Endodermal cell (in vitro differentiated cells): ENCODE data around the gene TBL1XR1. TPM values are rescaled to one million over a fixed set of nuclear protein-coding genes. Genes with fewer than 3 reads are reported as not detected.

Experiments
- DNase-seq: peaks from one replicate; pipeline ENCODE4 v3.0.0-alpha.2; 2017
- H3K27ac ChIP-seq: 2 replicates; pipeline ENCODE4 v1.5.1; 2013; ENCODE audit warnings: mild to moderate bottlenecking, low read depth, low read length, moderate library complexity
- H3K27me3 ChIP-seq: 2 replicates; pipeline ENCODE4 v1.6.1; 2013; ENCODE audit warnings: mild to moderate bottlenecking, low read length, moderate library complexity; ENCODE audit not compliant: insufficient read depth, control insufficient read depth, poor library complexity, severe bottlenecking
- H3K36me3 ChIP-seq: 2 replicates; pipeline ENCODE4 v1.7.0; 2013; ENCODE audit warnings: mild to moderate bottlenecking, low read length, moderate library complexity; ENCODE audit not compliant: control insufficient read depth, insufficient read depth
- H3K4me1 ChIP-seq: one replicate; pipeline ENCODE4 v1.7.0; 2013; ENCODE audit warnings: low read length; ENCODE audit not compliant: control insufficient read depth, insufficient read depth
- H3K4me3 ChIP-seq: 2 replicates; pipeline ENCODE4 v1.5.1; 2013; ENCODE audit warnings: mild to moderate bottlenecking, low read length, moderate library complexity
- H3K9ac ChIP-seq: 2 replicates; pipeline ENCODE4 v1.6.1; 2013; ENCODE audit warnings: mild to moderate bottlenecking, low read length, moderate library complexity; ENCODE audit not compliant: poor library complexity, severe bottlenecking; ENCODE audit errors: extremely low read depth
- H3K9me3 ChIP-seq: 2 replicates; pipeline ENCODE4 v1.6.1; 2013; ENCODE audit warnings: mild to moderate bottlenecking, low read length, moderate library complexity; ENCODE audit not compliant: control insufficient read depth
- H3K27ac Mint-ChIP-seq: 2 replicates; pipeline ENCODE4 v1.8.0; 2020; ENCODE audit warnings: mixed read lengths
- H3K27me3 Mint-ChIP-seq: 2 replicates; pipeline ENCODE4 v1.8.0; 2021; ENCODE audit warnings: mild to moderate bottlenecking, mixed read lengths; ENCODE audit not compliant: insufficient read depth
- H3K36me3 Mint-ChIP-seq: 2 replicates; pipeline ENCODE4 v1.8.0; 2020; ENCODE audit warnings: low read depth, mixed read lengths
- H3K4me1 Mint-ChIP-seq: 2 replicates; pipeline ENCODE4 v1.8.0; 2020; ENCODE audit warnings: mixed read lengths
- H3K4me3 Mint-ChIP-seq: 2 replicates; pipeline ENCODE4 v1.8.0; 2020; ENCODE audit warnings: mild to moderate bottlenecking, moderate library complexity, mixed read lengths
- H3K9me3 Mint-ChIP-seq: 2 replicates; pipeline ENCODE4 v1.8.0; 2020; ENCODE audit warnings: mild to moderate bottlenecking, mixed read lengths
- CTCF ChIP-seq: fragments of 200-600 bp; sonication (generic); conservative IDR thresholded peaks from 2 replicates; pipeline ENCODE4 v1.5.0; 2021; ENCODE audit warnings: antibody characterized with exemption, mild to moderate bottlenecking
- WGBS, 2 experiments: methylation state at CpG; one replicate each; pipeline versions ENCODE4 v1.1.5 to v1.1.7; 2013; ENCODE audit warnings: missing lambda C conversion rate in 2 of 2, mixed read lengths in 1 of 2; ENCODE audit not compliant: insufficient coverage in 1 of 2, insufficient read length in 1 of 2; 5-methylcytosine and 5-hydroxymethylcytosine counted together
- total RNA-seq, 2 donors: library from RNA; stranded (reverse); fragmentation: NEBNext Ultra II Directional in 1 of 2; extraction: Animal tissue kit (Norgen Biotek cat#: 25700) in 1 of 2; gene quantifications; 2 replicates in 1 of 2; 3 replicates in 1 of 2; pipeline ENCODE4 v1.2.1, GENCODE V29; 2021

Gene TBL1XR1
- total RNA-seq, 2 donors from 2014 or later: 235 to 273 TPM

DNA sequence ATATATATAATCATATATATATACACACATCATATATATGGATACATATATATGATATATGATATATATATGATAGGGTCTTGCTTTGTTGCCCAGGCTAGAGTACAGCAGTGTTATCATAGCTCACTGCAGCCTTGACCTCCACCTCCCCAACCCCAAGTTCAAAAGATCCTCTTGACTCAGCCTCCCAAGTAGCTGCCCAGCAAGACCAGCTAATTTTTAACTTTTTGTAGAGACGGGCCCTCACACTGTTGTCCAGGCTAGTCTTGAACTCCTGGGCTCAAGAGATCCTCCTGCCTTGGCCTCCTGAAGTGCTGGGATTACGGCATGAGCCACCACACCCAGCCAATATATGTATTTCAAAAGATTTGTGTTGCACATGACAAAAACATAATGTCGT lies 83.0 kb downstream of the TBL1XR1 start:
- Histone ChIP-seq H3K36me3 (peaks cover 29% of the 10 kb centered on the region), H3K27ac (no peak overlapping the region), H3K9me3 (no peaks in the 10 kb centered on the region), H3K4me1 (peaks cover 7% of the 10 kb centered on the region), H3K9ac (no peak overlapping the region), H3K27me3 (no peaks in the 10 kb centered on the region), H3K4me3 (no peak overlapping the region)
- peaks cover 11% of the 10 kb centered on the region for H3K36me3 Mint-ChIP-seq
- H3K4me3 Mint-ChIP-seq: no peak overlapping the region
- DNase-seq: no peak
- WGBS, 2 experiments: 64% methylated on average over 3 of the region's 3 CpGs; no CpG with 5 or more reads in 1 of the 2 experiments
- H3K9me3 Mint-ChIP-seq: no peaks in the 10 kb centered on the region
- peaks cover 46% of the 10 kb centered on the region for H3K4me1 Mint-ChIP-seq
- no peak overlapping the region for H3K27ac Mint-ChIP-seq
- no peaks in the 10 kb centered on the region for H3K27me3 Mint-ChIP-seq
- TF ChIP-seq CTCF: no peak

DNA sequence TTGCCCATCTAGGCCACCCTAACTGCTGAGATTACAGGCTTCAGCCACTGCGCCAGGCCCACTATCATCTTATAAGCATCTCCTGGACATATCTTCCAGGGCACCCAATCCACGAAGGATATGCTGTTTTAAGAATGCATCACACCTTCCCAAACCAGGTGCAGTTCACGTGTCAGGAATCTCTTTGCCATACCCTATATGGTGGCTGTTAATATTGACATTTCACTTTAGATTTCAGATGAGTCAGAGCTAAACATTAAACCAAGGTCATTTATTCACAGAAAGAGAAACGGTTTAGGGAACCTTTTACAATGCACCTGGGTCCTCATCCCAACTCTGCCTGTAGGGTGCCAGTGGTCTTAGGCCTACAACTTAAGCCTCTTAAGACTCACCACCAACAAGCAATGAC lies 85.7 kb downstream of the TBL1XR1 start:
- Mint-ChIP-seq H3K27ac (peak overlapping the region; percentile 82), H3K36me3 (peaks cover 11% of the 10 kb centered on the region), H3K4me3 (no peak overlapping the region), H3K27me3 (no peaks in the 10 kb centered on the region), H3K4me1 (peaks cover 52% of the 10 kb centered on the region), H3K9me3 (no peaks in the 10 kb centered on the region)
- Histone ChIP-seq H3K27me3 (no peaks in the 10 kb centered on the region), H3K4me3 (no peak overlapping the region), H3K27ac (no peak overlapping the region), H3K4me1 (peaks cover 17% of the 10 kb centered on the region), H3K9ac (no peak overlapping the region), H3K36me3 (peaks cover 18% of the 10 kb centered on the region), H3K9me3 (no peaks in the 10 kb centered on the region)
- 86 to 93% methylated on average over 3 to 4 of the region's 4 CpGs for WGBS, 2 experiments
- peak; percentile 39 for TF ChIP-seq CTCF
- no peak for DNase-seq

- peaks cover 18% of the 10 kb centered on the region for H3K36me3 ChIP-seq
- no peak overlapping the region for H3K27ac ChIP-seq
- DNase-seq: no peak
- TF ChIP-seq CTCF: no peak
- Mint-ChIP-seq H3K27ac (peak overlapping the region; percentile 82), H3K27me3 (no peaks in the 10 kb centered on the region), H3K4me1 (peaks cover 59% of the 10 kb centered on the region), H3K36me3 (peaks cover 11% of the 10 kb centered on the region), H3K9me3 (no peaks in the 10 kb centered on the region), H3K4me3 (no peak overlapping the region)
- no peaks in the 10 kb centered on the region for H3K27me3 ChIP-seq
- no peak overlapping the region for H3K9ac ChIP-seq
- peaks cover 17% of the 10 kb centered on the region for H3K4me1 ChIP-seq
- 76% methylated on average over 3 of the region's 3 CpGs; no CpG with 5 or more reads in 1 of the 2 experiments for WGBS, 2 experiments
- H3K9me3 ChIP-seq: no peaks in the 10 kb centered on the region
- no peak overlapping the region for H3K4me3 ChIP-seq
Observed at GRCh38 chr3:177110895-177111294, 86.4 kb downstream of the TBL1XR1 start.
